Measurements from ENCODE around the gene C8A.

The C8A gene

DNA sequence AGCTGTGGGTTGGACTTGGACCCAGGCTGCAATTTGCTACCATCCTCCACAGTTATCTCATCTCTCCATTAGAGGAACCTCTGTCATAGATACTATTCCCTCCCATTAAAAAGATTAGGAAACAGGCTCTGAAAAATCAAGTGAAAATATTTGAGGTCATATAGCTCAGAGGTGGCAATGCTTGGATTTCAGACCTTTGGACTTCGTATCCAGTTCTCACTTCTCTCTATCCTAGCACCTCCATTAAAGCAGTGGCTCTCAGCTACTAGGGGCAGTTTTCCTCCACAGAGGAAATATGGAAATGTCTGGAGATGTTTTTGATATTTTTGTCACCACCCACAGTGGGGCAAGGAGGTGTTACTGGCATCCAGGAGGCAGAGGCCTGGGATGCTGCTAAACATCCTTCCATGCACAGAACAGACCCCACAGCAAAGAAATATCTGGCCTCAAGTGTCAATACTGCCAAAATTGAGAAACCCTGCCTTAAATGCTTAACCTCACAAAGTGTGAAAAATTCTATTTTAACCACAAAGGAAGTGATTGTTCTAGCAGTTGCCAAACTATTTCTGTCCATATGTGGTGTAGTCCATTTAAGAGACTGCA lies 54.1 kb downstream of the C8A start:
- H3K4me3 ChIP-seq (ENCODE audit: low read depth in 1 of 2, low read length in 1 of 2) = no peak overlapping the region
- H3K27me3 ChIP-seq = no peaks in the 10 kb centered on the region
- H3K4me1 ChIP-seq (ENCODE audit: control insufficient read depth in 1 of 2, insufficient read depth in 1 of 2, low read depth in 1 of 2, low read length in 1 of 2) = peaks cover 0 to 11% of the 10 kb centered on the region in 2 experiments
- TF ChIP-seq, protein P1, sequence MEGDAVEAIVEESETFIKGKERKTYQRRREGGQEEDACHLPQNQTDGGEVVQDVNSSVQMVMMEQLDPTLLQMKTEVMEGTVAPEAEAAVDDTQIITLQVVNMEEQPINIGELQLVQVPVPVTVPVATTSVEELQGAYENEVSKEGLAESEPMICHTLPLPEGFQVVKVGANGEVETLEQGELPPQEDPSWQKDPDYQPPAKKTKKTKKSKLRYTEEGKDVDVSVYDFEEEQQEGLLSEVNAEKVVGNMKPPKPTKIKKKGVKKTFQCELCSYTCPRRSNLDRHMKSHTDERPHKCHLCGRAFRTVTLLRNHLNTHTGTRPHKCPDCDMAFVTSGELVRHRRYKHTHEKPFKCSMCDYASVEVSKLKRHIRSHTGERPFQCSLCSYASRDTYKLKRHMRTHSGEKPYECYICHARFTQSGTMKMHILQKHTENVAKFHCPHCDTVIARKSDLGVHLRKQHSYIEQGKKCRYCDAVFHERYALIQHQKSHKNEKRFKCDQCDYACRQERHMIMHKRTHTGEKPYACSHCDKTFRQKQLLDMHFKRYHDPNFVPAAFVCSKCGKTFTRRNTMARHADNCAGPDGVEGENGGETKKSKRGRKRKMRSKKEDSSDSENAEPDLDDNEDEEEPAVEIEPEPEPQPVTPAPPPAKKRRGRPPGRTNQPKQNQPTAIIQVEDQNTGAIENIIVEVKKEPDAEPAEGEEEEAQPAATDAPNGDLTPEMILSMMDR (IDR thresholded peaks at IDR 0.05) = no peak
- no peaks in the 10 kb centered on the region for H3K36me3 ChIP-seq
- H3K9me3 ChIP-seq = no peaks in the 10 kb centered on the region
- no peak overlapping the region for H3K27ac ChIP-seq

DNA sequence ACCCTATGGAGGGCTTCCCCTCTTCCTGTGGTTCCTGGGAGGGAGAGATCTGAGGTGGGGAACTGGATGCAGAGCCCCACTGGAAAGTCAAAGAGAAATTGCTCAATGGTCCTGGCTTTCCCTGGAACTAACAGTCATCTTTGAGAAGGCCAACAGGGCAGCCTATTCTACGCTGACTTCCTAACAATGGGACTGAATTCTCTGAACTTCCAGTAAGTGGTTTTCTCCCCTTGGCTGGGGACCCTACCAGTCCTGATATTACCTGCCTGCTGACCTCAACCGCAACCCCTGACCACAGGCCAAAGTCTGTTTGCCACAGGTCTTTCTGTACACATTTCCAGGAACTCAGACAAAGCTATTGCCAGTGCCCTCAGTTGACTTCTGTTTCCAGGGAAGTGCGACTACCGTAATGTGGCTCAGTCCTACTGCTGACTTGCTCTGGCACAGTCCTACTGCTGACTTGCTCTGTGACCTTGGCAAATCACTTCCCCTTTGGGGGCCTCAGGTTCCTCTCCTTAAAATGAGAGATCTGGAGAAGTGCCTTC lies 55.9 kb downstream of the C8A start:
- TF ChIP-seq, protein P1 (IDR thresholded peaks at IDR 0.05) = no peak
- H3K9me3 ChIP-seq = no peaks in the 10 kb centered on the region
- no peaks in the 10 kb centered on the region for H3K36me3 ChIP-seq
- no peaks in the 10 kb centered on the region for H3K27me3 ChIP-seq
- H3K4me1 ChIP-seq (ENCODE audit: control insufficient read depth in 1 of 2, insufficient read depth in 1 of 2, low read depth in 1 of 2, low read length in 1 of 2) = peaks cover 0 to 11% of the 10 kb centered on the region in 2 experiments
- no peak overlapping the region for H3K4me3 ChIP-seq (ENCODE audit: low read depth in 1 of 2, low read length in 1 of 2)
- H3K27ac ChIP-seq = no peak overlapping the region

DNA sequence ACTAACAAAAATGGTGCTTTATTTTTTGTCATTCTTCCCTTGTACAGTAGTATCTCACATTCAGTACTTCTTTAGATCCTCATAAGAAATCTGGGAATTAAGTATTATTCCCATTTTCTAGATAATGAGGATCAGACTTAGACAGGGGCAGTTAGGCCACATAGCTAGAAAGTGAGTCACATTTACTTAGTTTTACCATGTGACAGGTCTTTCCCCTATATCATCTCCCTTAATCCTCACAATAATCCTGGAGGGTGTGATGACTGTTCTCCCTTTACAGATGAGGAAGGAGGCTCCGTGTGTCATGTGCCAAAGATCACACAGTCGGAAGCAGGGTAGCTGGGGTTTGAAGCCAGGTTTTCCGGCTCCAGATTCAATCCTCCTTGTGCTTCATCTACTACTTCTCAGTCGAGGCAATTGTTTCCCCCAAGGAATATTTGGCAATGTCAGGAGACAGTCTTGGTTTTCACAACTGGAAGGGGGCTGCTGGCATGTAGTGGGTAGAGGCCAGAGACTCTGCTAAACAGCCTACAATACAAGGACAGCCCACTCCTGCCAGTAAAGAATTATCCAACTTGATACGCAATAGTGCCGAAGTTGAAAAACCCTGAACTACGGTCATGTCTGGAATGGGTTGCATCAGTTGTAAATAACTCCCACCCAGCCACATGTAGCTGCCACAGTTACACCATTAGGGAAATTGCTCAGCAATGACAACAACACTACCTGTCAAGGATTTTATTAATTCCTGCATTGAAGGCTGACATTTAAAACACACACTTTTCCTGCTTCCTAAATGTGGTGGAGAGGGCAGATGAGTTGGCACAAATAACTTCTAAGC lies 56.7 kb downstream of the C8A start:
- no peaks in the 10 kb centered on the region for H3K9me3 ChIP-seq
- no peaks in the 10 kb centered on the region for H3K36me3 ChIP-seq
- no peak overlapping the region for H3K4me3 ChIP-seq (ENCODE audit: low read depth in 1 of 2, low read length in 1 of 2)
- H3K27ac ChIP-seq = no peak overlapping the region
- H3K4me1 ChIP-seq (ENCODE audit: control insufficient read depth in 1 of 2, insufficient read depth in 1 of 2, low read depth in 1 of 2, low read length in 1 of 2) = peaks cover 0 to 11% of the 10 kb centered on the region in 2 experiments
- TF ChIP-seq, protein P1 (IDR thresholded peaks at IDR 0.05) = no peak
- no peaks in the 10 kb centered on the region for H3K27me3 ChIP-seq

DNA sequence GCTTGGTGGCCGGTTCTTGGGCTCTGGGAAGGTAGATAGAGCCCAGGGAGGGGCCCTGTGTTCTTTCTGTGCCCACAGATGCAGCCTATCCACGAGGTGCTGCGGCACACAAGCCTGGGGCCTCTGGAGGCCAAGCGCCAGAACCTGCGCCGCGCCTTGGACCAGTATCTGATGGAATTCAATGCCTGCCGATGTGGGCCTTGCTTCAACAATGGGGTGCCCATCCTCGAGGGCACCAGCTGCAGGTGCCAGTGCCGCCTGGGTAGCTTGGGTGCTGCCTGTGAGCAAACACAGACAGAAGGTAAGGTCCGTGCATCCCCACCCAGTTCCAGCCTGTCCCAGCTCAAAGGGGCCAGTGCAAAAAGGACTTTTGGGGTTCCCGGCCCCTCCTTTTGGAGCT lies 57.7 kb downstream of the C8A start:
- TF ChIP-seq, protein P1 (IDR thresholded peaks at IDR 0.05) = no peak

DNA sequence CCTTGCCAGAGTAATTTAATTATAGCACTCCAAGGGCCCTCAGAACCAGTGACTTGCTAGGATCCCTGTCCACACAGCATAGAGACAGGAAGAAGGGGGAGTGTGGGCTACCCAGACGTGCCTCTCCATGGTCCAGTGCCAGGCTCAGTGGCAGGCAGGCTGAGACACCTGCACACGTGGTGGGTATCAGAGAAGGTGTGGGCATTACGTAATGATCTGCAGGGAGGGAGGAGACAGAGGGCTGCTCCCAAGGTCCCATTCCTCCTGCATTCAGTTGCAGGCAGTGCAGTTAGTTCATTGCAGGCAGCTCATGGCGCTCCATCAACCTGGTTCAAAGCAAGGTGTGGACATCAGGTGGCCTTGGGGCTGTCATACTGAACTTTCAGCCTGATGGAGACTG lies 61.4 kb downstream of the C8A start:
- Histone ChIP-seq H3K27me3 (no peaks in the 10 kb centered on the region), H3K9me3 (no peaks in the 10 kb centered on the region), H3K4me1 (ENCODE audit: control insufficient read depth in 1 of 2, insufficient read depth in 1 of 2, low read depth in 1 of 2, low read length in 1 of 2) (no peaks in the 10 kb centered on the region), H3K36me3 (no peaks in the 10 kb centered on the region), H3K27ac (no peak overlapping the region), H3K4me3 (ENCODE audit: low read depth in 1 of 2, low read length in 1 of 2) (no peak overlapping the region)
- TF ChIP-seq, protein P1 (IDR thresholded peaks at IDR 0.05) = no peak

More for the DNA sequence above, 57.7 kb downstream of the C8A start:
- Histone ChIP-seq H3K27ac (no peak overlapping the region), H3K4me1 (ENCODE audit: control insufficient read depth in 1 of 2, insufficient read depth in 1 of 2, low read depth in 1 of 2, low read length in 1 of 2) (peaks cover 0 to 11% of the 10 kb centered on the region in 2 experiments), H3K36me3 (no peaks in the 10 kb centered on the region), H3K27me3 (no peaks in the 10 kb centered on the region), H3K9me3 (no peaks in the 10 kb centered on the region), H3K4me3 (ENCODE audit: low read depth in 1 of 2, low read length in 1 of 2) (no peak overlapping the region)

Measured in neutrophil (primary cell).